Tibial artery (tissue), 4 donors: ENCODE measurements around the gene MUL1.

Experiments
- DNase-seq, 2 donors: peaks; one replicate each; pipeline ENCODE4 v3.0.0-alpha.2; 2019
- H3K27ac ChIP-seq, 2 donors: fragments of 200-600 bp; sonication (generic) in 1 of 2; 1 replicate in 1 of 2; 2 replicates in 1 of 2; pipeline ENCODE4 v1.5.1; 2018 to 2019; ENCODE audit warnings: mild to moderate bottlenecking in 1 of 2
- H3K27me3 ChIP-seq, 2 donors: fragments of 200-600 bp; sonication (generic) in 1 of 2; one replicate each; pipeline versions ENCODE4 v1.5.1 to v1.6.0; 2016 to 2019
- H3K36me3 ChIP-seq, 3 donors: fragments of 200-600 bp; sonication (generic) in 2 of 3; one replicate each; pipeline ENCODE4 v1.5.1; 2016 to 2019; ENCODE audit warnings: mild to moderate bottlenecking in 2 of 3
- H3K4me1 ChIP-seq, 4 donors: fragments of 200-600 bp; sonication (generic) in 2 of 4; 1 replicate in 3 of 4; 2 replicates in 1 of 4; pipeline ENCODE4 v1.5.1; 2016 to 2019
- H3K4me3 ChIP-seq, 2 donors: fragments of 200-600 bp; sonication (generic) in 1 of 2; 1 replicate in 1 of 2; 2 replicates in 1 of 2; pipeline ENCODE4 v1.5.1; 2018 to 2019; ENCODE audit warnings: mild to moderate bottlenecking in 2 of 2
- H3K9me3 ChIP-seq, 3 donors: fragments of 200-600 bp; sonication (generic) in 1 of 3; one replicate each; pipeline ENCODE4 v1.5.1; 2016 to 2019
- CTCF ChIP-seq, 2 experiments: fragments of 200-600 bp in 1 of 2; fragments of 450-650 bp in 1 of 2; IDR thresholded peaks; one replicate each; pipeline ENCODE4 v1.5.1; 2017 to 2019; ENCODE audit warnings: antibody characterized with exemption in 2 of 2, mild to moderate bottlenecking in 1 of 2, moderate library complexity in 1 of 2
- intact Hi-C: fragments of 100-400 bp; cut with DNase I; formaldehyde crosslinking; loops from one replicate; pipeline ENCODE4 v1.15.0; 2023; ENCODE audit warnings: low total_unique reads

MUL1 gene

GRCh38 chr1:20483833-20484518 is 24.0 kb downstream of the MUL1 start:
- H3K27ac ChIP-seq, result no peak overlapping the region
- no peak for TF ChIP-seq CTCF (IDR thresholded peaks at IDR 0.05)
- DNase-seq, result no peak

GRCh38 chr1:20483098-20483832 is 24.7 kb downstream of the MUL1 start:
- Histone ChIP-seq H3K9me3 (no peaks in the 10 kb centered on the region), H3K36me3 (no peaks in the 10 kb centered on the region), H3K27ac (no peak overlapping the region), H3K27me3 (peaks cover 0 to 78% of the 10 kb centered on the region in 2 donors), H3K4me3 (peak overlapping the region in 1 of 2 donors; percentile 55), H3K4me1 (peaks cover 0 to 35% (median 31%) of the 10 kb centered on the region in 4 donors)
- intact Hi-C loops, result no loop called here
- DNase-seq, result no peak
- no peak for TF ChIP-seq CTCF (IDR thresholded peaks at IDR 0.05)

More at GRCh38 chr1:20483833-20484518, 24.0 kb downstream of the MUL1 start:
- H3K36me3 ChIP-seq, result no peaks in the 10 kb centered on the region
- H3K4me1 ChIP-seq, result peaks cover 0 to 35% (median 29%) of the 10 kb centered on the region in 4 donors
- H3K9me3 ChIP-seq, result no peaks in the 10 kb centered on the region
- peaks cover 0 to 78% of the 10 kb centered on the region in 2 donors for H3K27me3 ChIP-seq
- intact Hi-C loops, result no loop called here
- H3K4me3 ChIP-seq, result peak overlapping the region; percentile 55 to 69

GRCh38 chr1:20481643-20482498 is 26.1 kb downstream of the MUL1 start:
- DNase-seq, result no peak
- no peaks in the 10 kb centered on the region for H3K9me3 ChIP-seq
- H3K27me3 ChIP-seq, result peaks cover 0 to 80% of the 10 kb centered on the region in 2 donors
- peaks cover 0 to 44% (median 30%) of the 10 kb centered on the region in 4 donors for H3K4me1 ChIP-seq
- H3K36me3 ChIP-seq, result no peaks in the 10 kb centered on the region
- intact Hi-C loops, result no loop called here
- H3K27ac ChIP-seq, result no peak overlapping the region
- no peak overlapping the region for H3K4me3 ChIP-seq
- no peak for TF ChIP-seq CTCF (IDR thresholded peaks at IDR 0.05)

- no peak for TF ChIP-seq CTCF (IDR thresholded peaks at IDR 0.05)
- intact Hi-C loops, result no loop called here
- Histone ChIP-seq H3K4me1 (peaks cover 0 to 44% (median 27%) of the 10 kb centered on the region in 4 donors), H3K27me3 (peaks cover 0 to 80% of the 10 kb centered on the region in 2 donors), H3K36me3 (no peaks in the 10 kb centered on the region), H3K27ac (no peak overlapping the region), H3K4me3 (no peak overlapping the region), H3K9me3 (no peaks in the 10 kb centered on the region)
- DNase-seq, result no peak
Measured at GRCh38 chr1:20480951-20481617, 26.9 kb downstream of the MUL1 start.
